B cell (primary cell): ENCODE results near the gene TCEAL9. TPM values are rescaled to one million over a fixed set of nuclear protein-coding genes. Genes with fewer than 3 reads are reported as not detected.

Source experiments
- ATAC-seq: fragments of 200-7000 bp; cut with Tn5 transposase; one replicate; pipeline ENCODE4 v1.10.0; 2021; ENCODE audit warnings: low read depth, mild to moderate bottlenecking, moderate number of reproducible peaks, moderate library complexity
- CTCF ChIA-PET: fragments of 350-600 bp; sonication (Branson Sonifier 250); formaldehyde crosslinking; loops from one replicate; lab custom pipeline; 2021; ENCODE audit warnings: antibody characterized with exemption, inconsistent platforms; lab: Charles Lee
- POLR2A ChIA-PET: fragments of 350-600 bp; sonication (Branson Sonifier 250); formaldehyde crosslinking; loops from one replicate; lab custom pipeline; 2021; ENCODE audit warnings: antibody characterized with exemption; lab: Charles Lee
- DNase-seq: peaks from one replicate; pipeline ENCODE4 v3.0.0; 2013
- H2AFZ ChIP-seq: 2 replicates; pipeline ENCODE4 v1.6.1; 2012; ENCODE audit warnings: mild to moderate bottlenecking, low read depth, low read length; ENCODE audit not compliant: insufficient read depth, poor library complexity, severe bottlenecking
- H3K27ac ChIP-seq, 2 donors: 1 replicate in 1 of 2; 2 replicates in 1 of 2; pipeline ENCODE4 v1.5.1; 2012 to 2013; ENCODE audit warnings: low read length in 2 of 2, mild to moderate bottlenecking in 2 of 2, moderate library complexity in 1 of 2
- H3K27me3 ChIP-seq, 4 experiments: fragments of 200-600 bp in 1 of 4; sonication (generic) in 1 of 4; replicated peaks in 1 of 4; 1 replicate in 2 of 4; 2 replicates in 2 of 4; pipeline versions ENCODE4 v1.6.1 to v1.7.0; 2013 to 2016; ENCODE audit warnings: low read length in 3 of 4, mild to moderate bottlenecking in 2 of 4, mixed read lengths in 1 of 4, moderate library complexity in 1 of 4; ENCODE audit not compliant: insufficient read depth in 4 of 4, control insufficient read depth in 3 of 4; ENCODE audit errors: control extremely low read depth in 1 of 4
- H3K36me3 ChIP-seq, 2 experiments: replicated peaks in 1 of 2; 1 replicate in 1 of 2; 2 replicates in 1 of 2; pipeline versions ENCODE4 v1.6.1 to v1.7.1; 2013; ENCODE audit warnings: low read length in 1 of 2; ENCODE audit not compliant: insufficient read depth in 2 of 2, control insufficient read depth in 1 of 2; ENCODE audit errors: control extremely low read depth in 1 of 2, extremely low read depth in 1 of 2
- H3K4me1 ChIP-seq, 2 donors: fragments of 200-600 bp in 1 of 2; sonication (generic) in 1 of 2; 1 replicate in 1 of 2; 2 replicates in 1 of 2; pipeline versions ENCODE4 v1.5.1 to v1.6.1; 2013 to 2017; ENCODE audit warnings: low read length in 2 of 2; ENCODE audit not compliant: control insufficient read depth in 2 of 2, insufficient read depth in 2 of 2
- H3K4me2 ChIP-seq: replicated peaks from 2 replicates; pipeline ENCODE3; 2012; ENCODE audit warnings: mild to moderate bottlenecking, low read depth, low read length; ENCODE audit not compliant: poor library complexity, severe bottlenecking
- H3K4me3 ChIP-seq, 5 experiments: fragments of 200-600 bp in 1 of 5; sonication (generic) in 1 of 5; 1 replicate in 3 of 5; 2 replicates in 2 of 5; pipeline versions ENCODE4 v1.5.1 to v1.7.0; 2011 to 2016; ENCODE audit warnings: low read length in 4 of 5, mild to moderate bottlenecking in 4 of 5, low read depth in 2 of 5, control low read depth in 1 of 5, moderate library complexity in 1 of 5; ENCODE audit not compliant: insufficient read depth in 1 of 5; ENCODE audit errors: control extremely low read depth in 1 of 5, extremely low read depth in 1 of 5
- H3K79me2 ChIP-seq: fragments of 200-600 bp; sonication (generic); one replicate; pipeline ENCODE4 v1.6.0; 2016; ENCODE audit warnings: low read length; ENCODE audit not compliant: control insufficient read depth, insufficient read depth
- H3K9ac ChIP-seq: fragments of 200-600 bp; sonication (generic); 2 replicates; pipeline ENCODE4 v1.6.1; 2017; ENCODE audit warnings: mild to moderate bottlenecking, low read length, moderate library complexity
- H3K9me3 ChIP-seq, 3 donors: one replicate each; pipeline versions ENCODE4 v1.6.1 to v1.7.1; 2013; ENCODE audit warnings: low read length in 2 of 3; ENCODE audit not compliant: control insufficient read depth in 2 of 3, insufficient read depth in 1 of 3; ENCODE audit errors: control extremely low read depth in 1 of 3
- H4K20me1 ChIP-seq: 2 replicates; pipeline ENCODE4 v1.6.0; 2012; ENCODE audit warnings: mild to moderate bottlenecking, low read length; ENCODE audit not compliant: insufficient read depth, control insufficient read depth, poor library complexity, severe bottlenecking
- H3K27ac Mint-ChIP-seq: one replicate; pipeline ENCODE4 v1.8.0; 2021; ENCODE audit warnings: mixed read lengths
- H3K27me3 Mint-ChIP-seq: one replicate; pipeline ENCODE4 v1.8.0; 2021; ENCODE audit warnings: mixed read lengths
- H3K4me1 Mint-ChIP-seq: one replicate; pipeline ENCODE4 v1.8.0; 2021; ENCODE audit warnings: mixed read lengths
- H3K4me3 Mint-ChIP-seq: one replicate; pipeline ENCODE4 v1.8.0; 2021; ENCODE audit warnings: mixed read lengths
- H3K9me3 Mint-ChIP-seq: one replicate; pipeline ENCODE4 v1.8.0; 2022; ENCODE audit warnings: mixed read lengths; ENCODE audit not compliant: insufficient read depth
- CTCF ChIP-seq: fragments of 200-600 bp; IDR thresholded peaks from one replicate; pipeline ENCODE4 v1.8.0; 2022; ENCODE audit warnings: antibody characterized with exemption, mild to moderate bottlenecking
- EZH2 ChIP-seq: IDR thresholded peaks from 2 replicates; pipeline ENCODE4 v1.6.1; 2012; ENCODE audit warnings: borderline replicate concordance, low read depth, mild to moderate bottlenecking, moderate library complexity, low read length; ENCODE audit not compliant: insufficient read depth, poor library complexity, severe bottlenecking
- WGBS: methylation state at CpG from one replicate; pipeline ENCODE4 v1.1.5; 2013; ENCODE audit warnings: missing lambda C conversion rate; ENCODE audit not compliant: insufficient coverage; 5-methylcytosine and 5-hydroxymethylcytosine counted together
- intact Hi-C: fragments of 100-400 bp; cut with micrococcal nuclease; formaldehyde crosslinking; loops from one replicate; pipeline ENCODE4 v1.10.0; 2022
- polyA plus RNA-seq: library from polyadenylated mRNA; depleted of rRNA; stranded (reverse); fragments of >200 nt; gene quantifications from 2 replicates; pipeline ENCODE4 v1.2.3, GENCODE V29; 2012
- total RNA-seq, 2 donors: library from RNA; stranded (reverse); fragments of 120-200 nt in 1 of 2; gene quantifications; 1 replicate in 1 of 2; 2 replicates in 1 of 2; pipeline versions ENCODE4 v1.2.3 to v1.2.4, GENCODE V29; 2013 to 2022

The TCEAL9 gene
- total and polyA plus RNA-seq, 2 donors (not counting 1 experiment from before 2014, with no cell fraction given): 0.34 to 0.42 TPM

- Histone ChIP-seq H4K20me1 (no peaks in the 10 kb centered on the region), H3K9ac (no peak overlapping the region), H3K27me3 (no peaks in the 10 kb centered on the region), H3K36me3 (no peaks in the 10 kb centered on the region), H3K4me1 (no peaks in the 10 kb centered on the region), H3K9me3 (no peaks in the 10 kb centered on the region), H3K4me3 (no peak overlapping the region), H3K4me2 (no peak overlapping the region), H2AFZ (no peak overlapping the region), H3K27ac (no peak overlapping the region), H3K79me2 (no peaks in the 10 kb centered on the region)
- ChIA-PET CTCF (no interaction called here), POLR2A (no interaction called here)
- H3K27ac Mint-ChIP-seq: no peak overlapping the region
- peaks cover 5% of the 10 kb centered on the region for H3K27me3 Mint-ChIP-seq
- 100% methylated on average over 1 of the region's 4 CpGs for WGBS
- ATAC-seq: no peak
- no peak overlapping the region for H3K4me3 Mint-ChIP-seq
- H3K9me3 Mint-ChIP-seq: no peaks in the 10 kb centered on the region
- no peak for DNase-seq
- TF ChIP-seq EZH2: no peak
- TF ChIP-seq CTCF: no peak
- H3K4me1 Mint-ChIP-seq: no peaks in the 10 kb centered on the region
- intact Hi-C loops: no loop called here
These were observed 41.4 kb downstream of the TCEAL9 start for GRCh38 chrX:103397707-103398106.

- Mint-ChIP-seq H3K27ac (no peak overlapping the region), H3K4me3 (no peak overlapping the region), H3K4me1 (no peaks in the 10 kb centered on the region), H3K9me3 (no peaks in the 10 kb centered on the region), H3K27me3 (peaks cover 5% of the 10 kb centered on the region)
- intact Hi-C loops: no loop called here
- Histone ChIP-seq H3K9ac (no peak overlapping the region), H3K36me3 (no peaks in the 10 kb centered on the region), H3K4me1 (no peaks in the 10 kb centered on the region), H3K4me3 (no peak overlapping the region), H3K27me3 (no peaks in the 10 kb centered on the region), H3K9me3 (no peaks in the 10 kb centered on the region), H3K27ac (no peak overlapping the region), H4K20me1 (no peaks in the 10 kb centered on the region), H2AFZ (no peak overlapping the region), H3K4me2 (no peak overlapping the region), H3K79me2 (no peaks in the 10 kb centered on the region)
- CTCF ChIA-PET: no interaction called here
- DNase-seq (no peak), ATAC-seq (no peak)
- POLR2A ChIA-PET: no interaction called here
- no peak for TF ChIP-seq CTCF
- no peak for TF ChIP-seq EZH2
- no CpG with 5 or more reads among the region's 1 CpG for WGBS
These were observed 42.1 kb downstream of the TCEAL9 start for GRCh38 chrX:103398421-103398864.
